IMR-90 (cell line): ENCODE measurements around the gene HAVCR2. TPM values are rescaled to one million over a fixed set of nuclear protein-coding genes. Genes with fewer than 3 reads are reported as not detected.

ENCODE experiments used
- ATAC-seq: fragments of 200-7000 bp; cut with Tn5 transposase; 2 replicates; pipeline ENCODE4 v1.9.1; 2020; ENCODE audit warnings: low read depth, mild to moderate bottlenecking, moderate library complexity
- BruUV-seq: library from RNA; stranded (reverse); fragments of 400-500 nt; replicated peaks from 2 replicates; lab custom pipeline; 2021; lab: Mats Ljungman, UMichigan
- CTCF ChIA-PET: fragments of 300-600 bp; formaldehyde crosslinking; extraction: SDS; loops from one replicate; lab custom pipeline; 2021; ENCODE audit warnings: antibody characterized with exemption; lab: Yijun Ruan, JAX
- POLR2A ChIA-PET: fragments of 300-600 bp; sonication (Branson Sonifier 250); formaldehyde crosslinking; loops from one replicate; lab custom pipeline; 2022; ENCODE audit warnings: antibody characterized with exemption; ENCODE audit not compliant: unreplicated experiment; lab: Charles Lee
- DNase-seq: peaks from one replicate; pipeline ENCODE4 v3.0.0; 2013
- H2AFZ ChIP-seq: replicated peaks from 2 replicates; pipeline ENCODE3; 2013; ENCODE audit warnings: low read length, mild to moderate bottlenecking; ENCODE audit not compliant: poor library complexity
- H2AK5ac ChIP-seq: 2 replicates; pipeline ENCODE4 v1.6.1; 2013; ENCODE audit warnings: low read depth, low read length, inconsistent platforms
- H2AK9ac ChIP-seq: replicated peaks from 2 replicates; pipeline ENCODE3; 2013; ENCODE audit warnings: mild to moderate bottlenecking, low read depth, low read length, moderate library complexity; ENCODE audit not compliant: poor library complexity
- H2BK120ac ChIP-seq: 2 replicates; pipeline ENCODE4 v1.6.1; 2013; ENCODE audit warnings: low read depth, low read length, inconsistent platforms
- H2BK15ac ChIP-seq: 3 replicates; pipeline ENCODE4 v1.6.1; 2013; ENCODE audit warnings: low read depth, low read length, inconsistent platforms
- H2BK20ac ChIP-seq: 2 replicates; pipeline ENCODE4 v1.6.1; 2013; ENCODE audit warnings: low read depth, mild to moderate bottlenecking, inconsistent platforms, low read length, moderate library complexity
- H2BK5ac ChIP-seq: 2 replicates; pipeline ENCODE4 v1.6.1; 2013; ENCODE audit warnings: mild to moderate bottlenecking, low read depth, low read length, inconsistent platforms; ENCODE audit not compliant: poor library complexity, severe bottlenecking
- H3K14ac ChIP-seq: replicated peaks from 2 replicates; pipeline ENCODE4 v1.6.1; 2013; ENCODE audit warnings: low read depth, low read length, inconsistent platforms
- H3K18ac ChIP-seq: 2 replicates; pipeline ENCODE4 v1.6.1; 2013; ENCODE audit warnings: low read depth, low read length, control low read depth
- H3K23ac ChIP-seq: 2 replicates; pipeline ENCODE4 v1.6.1; 2013; ENCODE audit warnings: low read depth, low read length, inconsistent platforms
- H3K27ac ChIP-seq: 2 replicates; pipeline ENCODE4 v1.5.1; 2013; ENCODE audit warnings: mild to moderate bottlenecking, control low read depth, low read length; ENCODE audit not compliant: insufficient read depth
- H3K27me3 ChIP-seq: 2 replicates; pipeline ENCODE4 v1.6.1; 2013; ENCODE audit warnings: low read length; ENCODE audit not compliant: control insufficient read depth, insufficient read depth
- H3K36me3 ChIP-seq: 2 replicates; pipeline ENCODE4 v1.6.1; 2013; ENCODE audit warnings: low read length, mixed read lengths; ENCODE audit not compliant: control insufficient read depth, insufficient read depth
- H3K4ac ChIP-seq: 2 replicates; pipeline ENCODE4 v1.6.1; 2013; ENCODE audit warnings: low read depth, low read length, inconsistent platforms
- H3K4me1 ChIP-seq: 2 replicates; pipeline ENCODE4 v1.6.1; 2013; ENCODE audit warnings: low read length, mixed read lengths; ENCODE audit not compliant: control insufficient read depth, insufficient read depth
- H3K4me2 ChIP-seq: 2 replicates; pipeline ENCODE4 v1.6.1; 2013; ENCODE audit warnings: low read depth, mild to moderate bottlenecking, control low read depth, low read length, moderate library complexity
- H3K4me3 ChIP-seq: 2 replicates; pipeline ENCODE4 v1.5.1; 2013; ENCODE audit warnings: low read depth, mild to moderate bottlenecking, control low read depth, low read length, moderate library complexity; ENCODE audit not compliant: insufficient read depth
- H3K56ac ChIP-seq: 2 replicates; pipeline ENCODE4 v1.6.1; 2013; ENCODE audit warnings: low read length, inconsistent platforms; ENCODE audit not compliant: insufficient read depth; ENCODE audit errors: extremely low read depth
- H3K79me1 ChIP-seq, 2 experiments: 2 replicates each; pipeline ENCODE4 v1.6.1; 2013; ENCODE audit warnings: low read length in 2 of 2, inconsistent platforms in 1 of 2, low read depth in 1 of 2
- H3K9ac ChIP-seq: 2 replicates; pipeline ENCODE4 v1.6.1; 2013; ENCODE audit warnings: low read depth, low read length, control low read depth
- H3K9me1 ChIP-seq: 2 replicates; pipeline ENCODE4 v1.6.1; 2013; ENCODE audit warnings: low read length, inconsistent platforms; ENCODE audit not compliant: insufficient read depth
- H3K9me3 ChIP-seq: 2 replicates; pipeline ENCODE4 v1.6.1; 2013; ENCODE audit warnings: low read length; ENCODE audit not compliant: control insufficient read depth, insufficient read depth
- H4K20me1 ChIP-seq: 2 replicates; pipeline ENCODE4 v1.6.1; 2013; ENCODE audit warnings: low read length, inconsistent platforms; ENCODE audit not compliant: insufficient read depth
- H4K5ac ChIP-seq: 2 replicates; pipeline ENCODE4 v1.6.1; 2013; ENCODE audit warnings: mild to moderate bottlenecking, low read depth, low read length, control low read depth
- H4K8ac ChIP-seq, 2 experiments: 2 replicates each; pipeline ENCODE4 v1.6.1; 2013; ENCODE audit warnings: low read depth in 2 of 2, low read length in 2 of 2, control low read depth in 1 of 2, inconsistent platforms in 1 of 2
- H4K91ac ChIP-seq: 2 replicates; pipeline ENCODE4 v1.6.1; 2013; ENCODE audit warnings: low read depth, low read length, inconsistent platforms; ENCODE audit not compliant: insufficient read depth
- CEBPB ChIP-seq: IDR thresholded peaks from 2 replicates; pipeline ENCODE4 v1.6.1; 2012; ENCODE audit warnings: low read depth, low read length, improper control_type of control experiment
- ELK1 ChIP-seq: fragments of 150-350 bp; IDR thresholded peaks from 2 replicates; pipeline ENCODE4 v1.6.1; 2016; ENCODE audit warnings: low read depth, mild to moderate bottlenecking, low read length, moderate library complexity, borderline replicate concordance
- USF2 ChIP-seq: fragments of 150-350 bp; IDR thresholded peaks from 2 replicates; pipeline ENCODE4 v1.6.1; 2017; ENCODE audit warnings: mild to moderate bottlenecking, antibody characterized with exemption, low read length, low read depth
- WGBS, 2 experiments: methylation state at CpG; one replicate each; pipeline versions ENCODE4 v1.1.5 to v1.1.7; 2013; ENCODE audit warnings: missing lambda C conversion rate in 2 of 2; ENCODE audit not compliant: insufficient read length in 1 of 2; ENCODE audit errors: extremely low coverage in 2 of 2; 5-methylcytosine and 5-hydroxymethylcytosine counted together
- dilution Hi-C: fragments of 300-500 bp; cut with HindIII; formaldehyde crosslinking; loops from one replicate; pipeline ENCODE4 v1.14.3; 2018; ENCODE audit warnings: low sequenced_read_pairs; ENCODE audit not compliant: unreplicated experiment
- in situ Hi-C: fragments of 300-500 bp; cut with MboI; formaldehyde crosslinking; loops from 3 replicates; pipeline ENCODE4 v1.14.3; 2019; ENCODE audit warnings: low sequenced_read_pairs, inconsistent platforms, mixed read lengths
- intact Hi-C: fragments of 100-400 bp; cut with micrococcal nuclease; formaldehyde crosslinking; loops from 2 replicates; pipeline ENCODE4 v1.10.0; 2022
- polyA plus RNA-seq, 3 experiments: library from polyadenylated mRNA; depleted of rRNA; stranded (reverse); fragments of >200 nt; gene quantifications; 2 replicates each; pipeline ENCODE4 v1.2.3, GENCODE V29; 2012; ENCODE audit warnings: low replicate concordance in 1 of 3
- total RNA-seq: library from RNA; depleted of rRNA; stranded (reverse); fragments of >200 nt; gene quantifications from 2 replicates; pipeline ENCODE4 v1.2.3, GENCODE V29; 2012

The HAVCR2 gene
- total and polyA plus RNA-seq, 2 of the 4 experiments (the other 2 are of a cell fraction): under 0.01 to 0.07 TPM

DNA sequence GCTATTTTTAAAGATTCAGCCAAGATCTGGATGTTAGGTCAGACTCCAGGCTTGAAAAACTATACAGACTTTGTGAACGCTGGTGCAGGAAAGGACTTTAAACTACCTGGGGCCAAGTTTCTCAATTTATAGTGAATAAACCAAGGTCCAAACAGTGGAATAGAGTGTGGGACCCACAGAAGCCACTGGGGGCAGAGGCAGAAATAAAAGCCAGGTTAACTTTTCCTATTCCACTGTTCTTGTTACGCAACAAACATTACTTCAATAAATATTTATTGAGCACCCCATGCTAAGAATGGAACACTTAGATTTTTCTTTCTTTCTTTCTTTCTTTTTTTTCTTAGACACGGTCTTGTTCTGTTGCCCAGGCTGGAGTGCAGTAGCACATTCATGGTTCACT, 38.9 kb downstream of the HAVCR2 start:
- ChIA-PET CTCF (no interaction called here), POLR2A (no interaction called here)
- no TSS peak for BruUV-seq
- Histone ChIP-seq H2BK15ac (no peak overlapping the region), H3K4me3 (no peak overlapping the region), H3K27me3 (no peaks in the 10 kb centered on the region), H3K4me2 (no peak overlapping the region), H3K4ac (no peak overlapping the region), H4K5ac (no peak overlapping the region), H3K79me1 (no peaks in the 10 kb centered on the region), H3K36me3 (no peaks in the 10 kb centered on the region), H2BK5ac (no peak overlapping the region), H4K91ac (no peak overlapping the region), H4K20me1 (no peaks in the 10 kb centered on the region), H2BK120ac (no peak overlapping the region), H3K56ac (no peak overlapping the region), H3K9me3 (no peaks in the 10 kb centered on the region), H4K8ac (no peak overlapping the region), H3K9ac (no peak overlapping the region), H2AK9ac (no peak overlapping the region), H3K18ac (no peak overlapping the region), H3K23ac (no peak overlapping the region), H3K9me1 (no peaks in the 10 kb centered on the region), H3K14ac (no peak overlapping the region), H3K4me1 (no peaks in the 10 kb centered on the region), H2AFZ (no peak overlapping the region), H3K27ac (no peak overlapping the region), H2AK5ac (no peak overlapping the region), H2BK20ac (no peak overlapping the region)
- WGBS, 2 experiments: 33% methylated on average over 1 of the region's 3 CpGs; no CpG with 5 or more reads in 1 of the 2 experiments
- no peak for ATAC-seq
- intact Hi-C loops (no loop called here), in situ Hi-C loops (no loop called here), dilution Hi-C loops (no loop called here)
- TF ChIP-seq ELK1 (no peak), USF2 (no peak), CEBPB (0 out of 2 replicates have a peak, but pooled peaks have one; percentile 8)
- no peak for DNase-seq
